ENCODE data around the gene ITGB1.

DNA sequence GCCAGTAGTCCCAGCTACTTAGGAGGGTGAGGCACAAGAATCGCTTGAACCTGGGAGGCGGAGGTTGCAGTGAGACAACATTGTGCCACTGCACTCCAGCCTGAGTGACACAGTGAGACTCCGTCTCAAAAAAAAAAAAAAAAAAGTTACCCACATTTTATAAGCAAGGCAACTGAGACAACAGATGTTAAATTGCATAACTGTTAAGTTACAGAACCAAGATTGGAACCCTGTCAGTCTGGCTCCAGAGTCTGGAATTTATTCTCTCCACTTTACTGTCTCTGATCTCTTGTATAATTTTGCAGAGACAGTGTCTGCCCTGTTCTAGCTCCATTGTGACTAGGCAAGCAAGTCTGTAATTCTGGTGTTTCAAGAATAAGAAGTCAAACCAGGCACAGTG lies 6.2 kb upstream of the ITGB1 start:
- TF ChIP-seq, protein P1, sequence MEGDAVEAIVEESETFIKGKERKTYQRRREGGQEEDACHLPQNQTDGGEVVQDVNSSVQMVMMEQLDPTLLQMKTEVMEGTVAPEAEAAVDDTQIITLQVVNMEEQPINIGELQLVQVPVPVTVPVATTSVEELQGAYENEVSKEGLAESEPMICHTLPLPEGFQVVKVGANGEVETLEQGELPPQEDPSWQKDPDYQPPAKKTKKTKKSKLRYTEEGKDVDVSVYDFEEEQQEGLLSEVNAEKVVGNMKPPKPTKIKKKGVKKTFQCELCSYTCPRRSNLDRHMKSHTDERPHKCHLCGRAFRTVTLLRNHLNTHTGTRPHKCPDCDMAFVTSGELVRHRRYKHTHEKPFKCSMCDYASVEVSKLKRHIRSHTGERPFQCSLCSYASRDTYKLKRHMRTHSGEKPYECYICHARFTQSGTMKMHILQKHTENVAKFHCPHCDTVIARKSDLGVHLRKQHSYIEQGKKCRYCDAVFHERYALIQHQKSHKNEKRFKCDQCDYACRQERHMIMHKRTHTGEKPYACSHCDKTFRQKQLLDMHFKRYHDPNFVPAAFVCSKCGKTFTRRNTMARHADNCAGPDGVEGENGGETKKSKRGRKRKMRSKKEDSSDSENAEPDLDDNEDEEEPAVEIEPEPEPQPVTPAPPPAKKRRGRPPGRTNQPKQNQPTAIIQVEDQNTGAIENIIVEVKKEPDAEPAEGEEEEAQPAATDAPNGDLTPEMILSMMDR (IDR thresholded peaks at IDR 0.05) = no peak
- no peak for TF ChIP-seq POLR2A (IDR thresholded peaks at IDR 0.05)

All from breast epithelium (tissue), 3 donors.